NCI-H1436 (cell line): ENCODE measurements around the gene NOXA1.

Experiments used
- DNase-seq: peaks from one replicate; lab custom pipeline; 2025; lab: John Stamatoyannopoulos, UW

The NOXA1 gene

GRCh38 chr9:137427454-137428310 is 4.5 kb downstream of the NOXA1 start:
- DNase-seq = no peak

GRCh38 chr9:137428311-137428630 is 5.1 kb downstream of the NOXA1 start:
- DNase-seq = no peak

DNA sequence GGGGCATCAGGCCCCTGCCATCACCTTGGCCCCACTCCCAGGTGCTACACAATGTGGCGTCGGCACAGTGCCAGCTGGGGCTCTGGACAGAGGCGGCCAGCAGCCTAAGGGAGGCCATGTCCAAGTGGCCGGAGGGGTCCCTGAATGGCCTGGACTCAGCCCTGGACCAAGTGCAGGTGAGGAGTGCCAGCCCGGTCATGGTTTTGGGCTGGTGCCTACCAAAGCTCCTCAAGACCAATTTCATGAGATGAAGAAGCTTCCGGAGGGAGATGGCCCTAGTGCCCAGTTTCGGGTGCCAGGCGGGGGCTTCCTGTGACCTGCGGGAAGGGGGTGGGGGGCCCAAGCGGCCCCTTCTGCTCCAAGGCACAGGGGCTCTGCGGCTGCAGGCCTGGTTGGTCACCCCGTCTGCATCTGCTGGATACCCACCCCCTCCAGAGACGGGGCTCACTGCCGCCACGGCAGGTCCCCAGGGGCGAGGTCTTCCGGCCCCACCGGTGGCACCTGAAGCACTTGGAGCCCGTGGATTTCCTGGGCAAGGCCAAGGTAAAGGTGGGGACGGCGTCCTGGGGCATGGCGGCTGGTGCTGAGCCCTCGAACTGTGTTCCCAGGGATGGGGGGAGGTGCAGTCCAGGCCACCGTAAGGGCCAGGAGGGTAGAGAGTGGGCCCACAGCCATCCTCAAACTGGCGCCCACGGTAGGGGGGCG is 5.8 kb downstream of the NOXA1 start:
- DNase-seq = no peak

GRCh38 chr9:137429546-137429890 is 6.3 kb downstream of the NOXA1 start:
- DNase-seq = no peak

DNA sequence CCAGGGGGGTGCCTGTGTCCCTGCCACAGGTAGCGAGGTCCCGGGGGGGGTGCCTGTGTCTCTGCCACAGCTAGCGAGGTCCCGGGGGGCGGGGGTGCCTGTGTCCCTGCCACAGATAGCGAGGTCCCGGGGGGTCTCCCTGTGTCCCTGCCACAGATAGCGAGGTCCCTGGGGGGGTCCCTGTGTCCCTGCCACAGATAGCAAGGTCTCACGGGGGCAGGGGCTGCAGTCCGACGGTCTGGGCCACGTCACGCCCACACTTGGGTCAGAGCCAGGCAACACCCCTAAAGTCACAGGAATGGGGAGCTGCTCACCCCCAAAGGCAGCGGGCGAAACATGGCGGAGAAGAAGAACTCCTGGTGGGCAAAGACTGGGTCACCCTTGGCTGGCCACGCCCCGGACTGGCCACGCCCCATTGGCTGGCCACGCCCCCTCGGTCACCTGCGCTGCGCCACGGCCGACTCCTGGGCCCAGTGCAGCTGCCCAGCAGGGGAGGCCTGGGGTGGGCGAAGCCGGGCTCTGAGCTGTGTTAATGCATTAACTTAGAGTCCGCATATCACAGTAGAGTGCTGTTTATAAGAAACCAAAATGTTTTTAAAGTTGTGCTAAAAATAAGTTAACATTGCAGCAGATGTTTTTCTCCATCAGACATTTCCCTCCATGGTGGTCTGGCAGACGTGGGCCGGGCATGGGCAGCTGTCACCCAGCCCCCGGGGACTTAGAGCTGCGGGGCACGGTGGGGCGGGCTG is 7.0 kb downstream of the NOXA1 start:
- DNase-seq = peak; percentile 21

GRCh38 chr9:137430723-137431415 is 7.7 kb downstream of the NOXA1 start:
- DNase-seq = no peak

DNA sequence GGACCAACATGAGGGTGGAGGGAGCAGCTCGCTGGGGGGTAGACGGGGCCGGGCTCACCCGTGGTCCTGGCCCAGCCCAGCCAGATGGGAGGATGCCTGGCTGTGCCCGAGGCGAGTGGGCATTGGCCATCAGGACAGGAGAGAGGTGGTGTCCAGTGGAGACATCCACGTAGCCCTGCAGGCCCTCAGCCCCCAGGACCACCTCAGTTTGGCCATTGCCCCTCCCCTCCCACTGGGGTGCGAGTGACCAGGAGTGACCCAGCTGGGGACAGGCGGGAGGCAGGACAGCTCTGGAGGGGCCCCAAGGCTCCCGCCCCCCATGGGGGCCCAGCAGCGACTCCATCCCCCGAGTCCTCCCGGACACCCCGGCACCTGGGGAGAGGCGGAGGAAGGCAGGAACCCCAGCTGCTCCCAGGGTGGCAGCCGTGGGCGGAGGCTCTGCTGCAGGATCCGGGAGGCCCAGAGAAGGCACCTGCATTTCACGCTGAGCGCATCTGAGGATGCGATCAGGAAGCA is 8.3 kb downstream of the NOXA1 start:
- no peak for DNase-seq

GRCh38 chr9:137432687-137433348 is 9.6 kb downstream of the NOXA1 start:
- no peak for DNase-seq

DNA sequence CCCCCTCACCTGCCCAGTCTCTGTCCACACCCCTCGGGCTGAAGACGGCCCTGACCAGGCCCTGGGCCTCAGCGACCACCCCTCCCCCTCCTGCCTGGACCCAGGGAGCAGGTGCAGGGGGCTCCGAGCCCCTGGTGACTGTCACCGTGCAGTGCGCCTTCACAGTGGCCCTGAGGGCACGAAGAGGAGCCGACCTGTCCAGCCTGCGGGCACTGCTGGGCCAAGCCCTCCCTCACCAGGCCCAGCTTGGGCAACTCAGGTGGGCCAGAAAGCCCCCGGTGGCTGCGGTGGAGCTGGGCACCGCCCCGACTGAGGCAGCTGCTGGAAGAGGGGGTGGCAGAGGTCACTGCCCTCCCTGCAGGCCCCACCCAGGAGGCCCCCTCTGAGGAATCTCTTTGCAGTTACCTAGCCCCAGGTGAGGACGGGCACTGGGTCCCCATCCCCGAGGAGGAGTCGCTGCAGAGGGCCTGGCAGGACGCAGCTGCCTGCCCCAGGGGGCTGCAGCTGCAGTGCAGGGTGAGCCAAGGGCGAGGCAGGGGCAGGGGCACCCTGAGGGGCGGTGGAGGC is 10.2 kb downstream of the NOXA1 start:
- DNase-seq = no peak

GRCh38 chr9:137433916-137434431 is 10.8 kb downstream of the NOXA1 start:
- no peak for DNase-seq

- DNase-seq = no peak
Measured at GRCh38 chr9:137434498-137435380, 11.5 kb downstream of the NOXA1 start.

DNA sequence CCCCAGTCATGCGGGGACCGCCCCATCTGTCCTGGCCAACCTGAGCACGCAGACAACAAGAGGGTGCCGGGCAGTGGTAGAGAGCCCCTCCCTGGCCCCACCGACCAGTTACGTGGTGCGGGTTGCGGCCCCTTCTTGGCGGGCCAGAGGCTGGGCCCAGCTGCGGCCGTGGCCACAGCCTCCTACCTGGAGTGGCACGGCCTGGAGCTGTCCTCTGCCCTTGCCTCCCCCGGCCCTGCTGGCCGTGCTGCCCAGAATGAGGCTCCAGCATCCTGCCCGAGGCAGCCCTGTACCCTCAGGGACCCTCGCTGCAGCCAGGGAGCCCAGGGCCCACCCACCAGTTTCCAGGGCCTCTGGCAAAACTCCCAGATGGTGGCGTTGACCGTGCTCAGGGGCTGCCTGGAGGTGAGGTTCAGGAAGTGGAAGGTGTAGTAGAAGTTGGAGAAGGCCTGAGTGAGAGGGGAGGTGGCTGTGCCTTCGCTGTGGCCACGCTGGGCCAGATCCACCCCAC is 12.2 kb downstream of the NOXA1 start:
- DNase-seq = no peak

GRCh38 chr9:137435980-137436760 is 13.0 kb downstream of the NOXA1 start:
- no peak for DNase-seq

- no peak for DNase-seq
Measured at GRCh38 chr9:137436761-137437600, 13.8 kb downstream of the NOXA1 start.

GRCh38 chr9:137437691-137438590 is 14.7 kb downstream of the NOXA1 start:
- DNase-seq = no peak

DNA sequence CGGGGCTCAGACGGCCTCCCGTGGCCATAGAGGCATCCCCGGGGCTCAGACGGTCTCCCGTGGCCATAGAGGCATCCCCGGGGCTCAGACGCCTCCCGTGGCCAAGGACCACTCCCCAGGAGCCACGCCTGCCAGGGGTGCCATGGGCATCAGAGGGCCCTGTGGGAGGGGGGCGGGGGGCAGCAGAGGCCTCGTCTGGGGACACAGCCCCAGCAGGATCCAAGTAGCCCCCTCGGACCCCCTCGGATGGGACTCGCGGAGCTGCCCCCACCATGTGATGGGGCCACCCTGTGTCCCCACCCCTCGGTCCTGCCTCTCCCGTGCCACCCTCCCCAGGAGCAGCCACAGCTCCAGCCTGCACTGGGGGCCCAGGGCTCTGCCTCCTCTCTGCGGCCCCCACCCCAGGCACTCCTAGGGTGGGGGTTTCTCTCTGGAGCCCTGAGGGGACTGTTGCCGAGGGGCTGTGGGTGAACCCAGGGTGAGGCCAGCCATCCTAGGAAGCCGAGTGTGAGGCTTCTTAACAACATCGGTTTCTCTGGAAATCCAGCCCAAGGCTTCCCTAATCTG is 15.5 kb downstream of the NOXA1 start:
- no peak for DNase-seq
